ENCODE results near the gene POSTN. TPM values are rescaled to one million over a fixed set of nuclear protein-coding genes. Genes with fewer than 3 reads are reported as not detected.
A peak's percentile ranks its signal among the peaks of the same experiment; 100 is the strongest.

The POSTN gene
- polyA plus RNA-seq, 1 experiment: 235 TPM

DNA sequence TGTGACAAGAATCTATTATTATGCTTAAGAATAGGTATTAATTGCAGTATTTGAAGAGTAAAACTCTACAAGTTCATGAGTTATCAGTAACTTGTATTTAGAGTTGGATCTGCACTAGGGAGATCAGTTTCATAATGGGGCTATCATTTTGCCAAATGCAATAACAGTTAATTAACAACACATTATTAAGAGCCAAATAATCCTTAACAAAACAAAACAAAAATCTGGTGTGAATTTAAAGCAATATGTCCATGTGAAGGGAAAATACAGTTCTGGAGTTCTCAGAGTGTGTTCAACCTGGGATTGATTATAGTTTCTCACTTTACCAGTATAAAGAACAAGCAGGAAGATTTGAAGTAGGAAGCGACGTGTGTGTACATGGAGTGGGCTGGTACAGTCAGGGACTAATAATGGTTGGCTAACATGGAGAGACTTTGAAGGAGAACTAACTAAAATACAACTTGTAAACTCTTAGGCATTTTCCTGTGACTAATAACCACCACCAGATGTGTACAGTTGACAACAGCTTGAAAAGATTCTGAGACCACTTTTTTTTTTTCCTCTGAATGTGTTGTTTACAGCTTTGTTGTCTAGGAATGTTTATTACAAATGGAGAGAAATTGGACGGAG lies 58.5 kb downstream of the POSTN start:
- Histone ChIP-seq H3K27me3 (ENCODE audit: control insufficient read depth, insufficient read depth, low read length) (no peaks in the 10 kb centered on the region), H3K36me3 (ENCODE audit: control insufficient read depth, insufficient read depth, low read length) (no peaks in the 10 kb centered on the region), H3K4me3 (ENCODE audit: low read depth, low read length) (no peak overlapping the region)
- DNase-seq (ENCODE audit: low read depth): peak; percentile 92
- POLR2A ChIA-PET: no interaction called here
- CTCF ChIA-PET: interaction anchor here (1.0 kb wide), 1 partner anchor 10 kb away, joined by 3 read pairs; no protein-coding TSS in a partner anchor
- TF ChIP-seq, protein P1, sequence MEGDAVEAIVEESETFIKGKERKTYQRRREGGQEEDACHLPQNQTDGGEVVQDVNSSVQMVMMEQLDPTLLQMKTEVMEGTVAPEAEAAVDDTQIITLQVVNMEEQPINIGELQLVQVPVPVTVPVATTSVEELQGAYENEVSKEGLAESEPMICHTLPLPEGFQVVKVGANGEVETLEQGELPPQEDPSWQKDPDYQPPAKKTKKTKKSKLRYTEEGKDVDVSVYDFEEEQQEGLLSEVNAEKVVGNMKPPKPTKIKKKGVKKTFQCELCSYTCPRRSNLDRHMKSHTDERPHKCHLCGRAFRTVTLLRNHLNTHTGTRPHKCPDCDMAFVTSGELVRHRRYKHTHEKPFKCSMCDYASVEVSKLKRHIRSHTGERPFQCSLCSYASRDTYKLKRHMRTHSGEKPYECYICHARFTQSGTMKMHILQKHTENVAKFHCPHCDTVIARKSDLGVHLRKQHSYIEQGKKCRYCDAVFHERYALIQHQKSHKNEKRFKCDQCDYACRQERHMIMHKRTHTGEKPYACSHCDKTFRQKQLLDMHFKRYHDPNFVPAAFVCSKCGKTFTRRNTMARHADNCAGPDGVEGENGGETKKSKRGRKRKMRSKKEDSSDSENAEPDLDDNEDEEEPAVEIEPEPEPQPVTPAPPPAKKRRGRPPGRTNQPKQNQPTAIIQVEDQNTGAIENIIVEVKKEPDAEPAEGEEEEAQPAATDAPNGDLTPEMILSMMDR (IDR thresholded peaks at IDR 0.05; ENCODE audit: insufficient read depth, low read depth, low read length): no peak

DNA sequence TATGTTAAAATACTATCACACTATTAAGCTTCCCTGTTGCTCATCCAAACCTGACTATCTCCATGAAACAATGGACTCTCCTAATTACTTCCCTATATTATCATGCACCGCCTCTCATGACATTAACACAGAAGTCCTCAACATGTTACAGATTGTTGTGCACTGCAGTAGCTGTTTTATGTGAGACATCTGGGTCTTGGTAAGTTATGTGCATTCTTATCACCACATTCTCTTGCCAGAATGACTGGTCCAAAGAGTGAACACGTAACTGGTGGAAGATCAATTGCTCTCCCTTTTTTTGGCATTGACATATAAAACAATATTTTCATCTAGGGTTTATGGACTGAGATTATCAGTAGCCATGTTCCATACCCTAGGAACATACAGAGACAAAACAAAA lies 59.4 kb downstream of the POSTN start:
- H3K27me3 ChIP-seq (ENCODE audit: control insufficient read depth, insufficient read depth, low read length): no peaks in the 10 kb centered on the region
- TF ChIP-seq, protein P1 (IDR thresholded peaks at IDR 0.05; ENCODE audit: insufficient read depth, low read depth, low read length): no peak
- POLR2A ChIA-PET: no interaction called here
- DNase-seq (ENCODE audit: low read depth): no peak
- no peak overlapping the region for H3K4me3 ChIP-seq (ENCODE audit: low read depth, low read length)
- CTCF ChIA-PET: interaction anchor here (0.6 kb wide), 1 partner anchor 341 kb away, joined by 3 read pairs; no protein-coding TSS in a partner anchor
- no peaks in the 10 kb centered on the region for H3K36me3 ChIP-seq (ENCODE audit: control insufficient read depth, insufficient read depth, low read length)

DNA sequence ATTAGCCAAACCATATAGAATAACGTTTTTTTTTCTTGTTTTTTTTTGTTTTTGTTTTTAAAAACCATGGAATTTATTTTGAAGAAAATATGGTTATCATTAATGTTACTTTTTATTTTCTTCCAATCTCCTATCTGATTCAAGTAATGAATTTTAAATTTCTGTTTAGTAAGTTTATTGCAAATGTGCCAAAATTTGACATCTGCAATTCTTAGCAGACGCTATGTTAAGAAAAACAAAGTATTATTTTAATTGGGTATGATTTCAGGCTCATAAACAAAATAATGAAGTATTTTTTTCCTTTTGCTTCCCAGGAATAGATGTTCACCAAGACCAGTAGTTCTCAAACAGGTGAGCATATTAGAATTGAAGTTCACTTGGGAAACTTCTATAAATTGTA lies 63.1 kb downstream of the POSTN start:
- TF ChIP-seq, protein P1 (IDR thresholded peaks at IDR 0.05; ENCODE audit: insufficient read depth, low read depth, low read length): no peak
- Histone ChIP-seq H3K36me3 (ENCODE audit: control insufficient read depth, insufficient read depth, low read length) (no peaks in the 10 kb centered on the region), H3K27me3 (ENCODE audit: control insufficient read depth, insufficient read depth, low read length) (no peaks in the 10 kb centered on the region), H3K4me3 (ENCODE audit: low read depth, low read length) (no peak overlapping the region)
- CTCF ChIA-PET: no interaction called here
- DNase-seq (ENCODE audit: low read depth): no peak
- POLR2A ChIA-PET: no interaction called here

DNA sequence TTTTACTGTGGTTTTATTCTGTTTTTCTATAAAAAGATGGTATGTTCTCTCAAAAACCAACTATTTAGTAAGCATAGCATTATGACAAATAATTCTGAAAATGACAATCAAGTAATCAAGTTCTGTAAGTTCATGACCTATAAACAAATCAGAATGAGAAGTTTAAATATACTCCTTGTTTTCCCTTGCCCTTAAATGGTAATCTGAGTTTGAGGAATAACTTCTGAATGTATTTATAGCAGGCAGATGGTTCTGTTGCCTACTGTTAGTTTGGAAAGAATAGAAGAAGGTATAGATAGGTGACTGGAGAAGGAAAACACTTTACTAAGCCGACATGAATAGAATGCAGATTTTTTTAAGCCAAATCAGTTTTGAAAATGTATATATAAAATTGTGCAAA lies 63.9 kb downstream of the POSTN start:
- no peaks in the 10 kb centered on the region for H3K36me3 ChIP-seq (ENCODE audit: control insufficient read depth, insufficient read depth, low read length)
- no peak for DNase-seq (ENCODE audit: low read depth)
- TF ChIP-seq, protein P1 (IDR thresholded peaks at IDR 0.05; ENCODE audit: insufficient read depth, low read depth, low read length): no peak
- H3K27me3 ChIP-seq (ENCODE audit: control insufficient read depth, insufficient read depth, low read length): no peaks in the 10 kb centered on the region
- POLR2A ChIA-PET: no interaction called here
- no peak overlapping the region for H3K4me3 ChIP-seq (ENCODE audit: low read depth, low read length)
- CTCF ChIA-PET: no interaction called here

DNA sequence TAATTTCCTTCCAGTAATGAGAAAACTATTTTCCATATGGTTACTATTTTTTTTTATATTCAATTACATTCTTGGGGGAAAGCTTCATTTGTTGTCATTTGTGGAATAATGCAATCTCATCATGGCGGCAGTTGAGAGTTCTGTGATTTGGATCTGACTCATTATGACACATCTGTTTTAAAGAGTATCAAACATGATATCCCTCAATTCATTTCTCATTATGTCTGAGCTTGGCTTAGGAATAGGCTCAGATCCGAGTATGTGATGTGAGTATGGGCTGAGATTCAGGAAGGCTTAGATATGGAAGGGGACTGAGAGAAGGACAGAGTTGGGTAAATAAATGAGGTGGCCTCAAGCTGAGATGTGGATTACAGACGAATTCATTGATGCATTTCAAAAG lies 64.4 kb downstream of the POSTN start:
- TF ChIP-seq, protein P1 (IDR thresholded peaks at IDR 0.05; ENCODE audit: insufficient read depth, low read depth, low read length): no peak
- DNase-seq (ENCODE audit: low read depth): no peak
- no peak overlapping the region for H3K4me3 ChIP-seq (ENCODE audit: low read depth, low read length)
- CTCF ChIA-PET: no interaction called here
- H3K27me3 ChIP-seq (ENCODE audit: control insufficient read depth, insufficient read depth, low read length): no peaks in the 10 kb centered on the region
- no peaks in the 10 kb centered on the region for H3K36me3 ChIP-seq (ENCODE audit: control insufficient read depth, insufficient read depth, low read length)
- POLR2A ChIA-PET: no interaction called here
